Measurements from ENCODE around the gene ZNF599.

The ZNF599 gene

DNA sequence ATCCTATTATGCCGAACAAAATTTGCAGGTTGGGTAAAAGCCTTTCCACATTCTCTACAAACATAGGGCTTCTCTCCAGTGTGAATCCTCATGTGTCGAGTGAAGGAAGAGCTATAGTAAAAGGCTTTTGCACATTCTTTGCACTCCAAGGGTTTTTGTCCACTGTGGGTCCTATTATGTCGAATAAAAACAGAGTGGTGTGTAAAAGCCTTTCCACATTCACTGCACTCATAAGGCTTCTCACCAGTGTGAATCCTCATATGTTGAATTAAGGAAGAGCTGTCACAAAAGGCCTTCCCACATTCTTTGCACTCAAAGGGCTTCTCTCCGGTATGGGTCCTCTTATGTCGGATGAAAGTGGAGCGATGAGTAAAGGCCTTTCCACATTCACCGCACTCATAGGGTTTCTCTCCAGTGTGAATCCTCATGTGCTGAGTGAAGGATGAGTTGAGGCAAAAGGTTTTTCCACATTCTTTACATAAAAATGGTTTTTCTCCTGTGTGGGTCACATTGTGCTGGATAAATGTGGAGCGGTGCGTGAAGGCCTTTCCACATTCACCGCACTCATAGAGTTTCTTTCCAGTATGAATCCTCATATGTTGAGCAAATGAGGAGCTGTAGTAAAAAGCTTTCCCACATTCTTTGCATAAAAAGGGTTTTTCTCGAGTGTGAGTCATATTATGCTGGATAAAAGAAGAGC lies 13.6 kb downstream of the ZNF599 start:
- no peak overlapping the region for H3K4me3 ChIP-seq (replicated peaks; ENCODE audit: insufficient read depth, low read length)
- no peak for DNase-seq (ENCODE audit: low read depth in 1 of 2, low spot score in 1 of 2)
- no peak for TF ChIP-seq SPI1 (IDR thresholded peaks at IDR 0.05; ENCODE audit: borderline replicate concordance, low read depth)
- TF ChIP-seq, protein P1, sequence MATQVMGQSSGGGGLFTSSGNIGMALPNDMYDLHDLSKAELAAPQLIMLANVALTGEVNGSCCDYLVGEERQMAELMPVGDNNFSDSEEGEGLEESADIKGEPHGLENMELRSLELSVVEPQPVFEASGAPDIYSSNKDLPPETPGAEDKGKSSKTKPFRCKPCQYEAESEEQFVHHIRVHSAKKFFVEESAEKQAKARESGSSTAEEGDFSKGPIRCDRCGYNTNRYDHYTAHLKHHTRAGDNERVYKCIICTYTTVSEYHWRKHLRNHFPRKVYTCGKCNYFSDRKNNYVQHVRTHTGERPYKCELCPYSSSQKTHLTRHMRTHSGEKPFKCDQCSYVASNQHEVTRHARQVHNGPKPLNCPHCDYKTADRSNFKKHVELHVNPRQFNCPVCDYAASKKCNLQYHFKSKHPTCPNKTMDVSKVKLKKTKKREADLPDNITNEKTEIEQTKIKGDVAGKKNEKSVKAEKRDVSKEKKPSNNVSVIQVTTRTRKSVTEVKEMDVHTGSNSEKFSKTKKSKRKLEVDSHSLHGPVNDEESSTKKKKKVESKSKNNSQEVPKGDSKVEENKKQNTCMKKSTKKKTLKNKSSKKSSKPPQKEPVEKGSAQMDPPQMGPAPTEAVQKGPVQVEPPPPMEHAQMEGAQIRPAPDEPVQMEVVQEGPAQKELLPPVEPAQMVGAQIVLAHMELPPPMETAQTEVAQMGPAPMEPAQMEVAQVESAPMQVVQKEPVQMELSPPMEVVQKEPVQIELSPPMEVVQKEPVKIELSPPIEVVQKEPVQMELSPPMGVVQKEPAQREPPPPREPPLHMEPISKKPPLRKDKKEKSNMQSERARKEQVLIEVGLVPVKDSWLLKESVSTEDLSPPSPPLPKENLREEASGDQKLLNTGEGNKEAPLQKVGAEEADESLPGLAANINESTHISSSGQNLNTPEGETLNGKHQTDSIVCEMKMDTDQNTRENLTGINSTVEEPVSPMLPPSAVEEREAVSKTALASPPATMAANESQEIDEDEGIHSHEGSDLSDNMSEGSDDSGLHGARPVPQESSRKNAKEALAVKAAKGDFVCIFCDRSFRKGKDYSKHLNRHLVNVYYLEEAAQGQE (IDR thresholded peaks at IDR 0.05; ENCODE audit: insufficient replicate concordance, low read depth): no peak

DNA sequence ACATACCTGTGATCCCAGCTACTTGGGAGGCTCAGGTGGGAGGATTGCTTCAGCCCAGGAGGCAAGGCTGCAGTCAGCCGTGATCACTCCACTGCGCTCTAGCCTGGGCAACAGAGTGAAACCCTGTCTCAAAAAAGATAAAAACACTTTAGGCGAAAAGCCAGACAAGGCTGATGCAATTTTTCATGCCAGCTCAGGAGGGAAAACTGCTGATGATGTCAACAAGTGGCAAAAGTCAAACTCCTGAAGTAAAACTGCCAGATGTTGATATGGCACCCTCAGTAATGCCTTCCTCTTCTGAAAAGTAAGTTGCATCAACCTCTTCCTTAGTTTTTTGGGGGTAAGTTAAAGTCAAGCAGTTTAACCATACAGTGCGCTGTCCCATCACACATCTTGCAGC lies 15.6 kb downstream of the ZNF599 start:
- no peak for DNase-seq (ENCODE audit: low read depth in 1 of 2, low spot score in 1 of 2)
- H3K27me3 ChIP-seq (ENCODE audit: insufficient read depth, poor library complexity, severe bottlenecking): no peaks in the 10 kb centered on the region
- TF ChIP-seq, protein P1 (IDR thresholded peaks at IDR 0.05; ENCODE audit: insufficient replicate concordance, low read depth): no peak
- TF ChIP-seq, protein P2, sequence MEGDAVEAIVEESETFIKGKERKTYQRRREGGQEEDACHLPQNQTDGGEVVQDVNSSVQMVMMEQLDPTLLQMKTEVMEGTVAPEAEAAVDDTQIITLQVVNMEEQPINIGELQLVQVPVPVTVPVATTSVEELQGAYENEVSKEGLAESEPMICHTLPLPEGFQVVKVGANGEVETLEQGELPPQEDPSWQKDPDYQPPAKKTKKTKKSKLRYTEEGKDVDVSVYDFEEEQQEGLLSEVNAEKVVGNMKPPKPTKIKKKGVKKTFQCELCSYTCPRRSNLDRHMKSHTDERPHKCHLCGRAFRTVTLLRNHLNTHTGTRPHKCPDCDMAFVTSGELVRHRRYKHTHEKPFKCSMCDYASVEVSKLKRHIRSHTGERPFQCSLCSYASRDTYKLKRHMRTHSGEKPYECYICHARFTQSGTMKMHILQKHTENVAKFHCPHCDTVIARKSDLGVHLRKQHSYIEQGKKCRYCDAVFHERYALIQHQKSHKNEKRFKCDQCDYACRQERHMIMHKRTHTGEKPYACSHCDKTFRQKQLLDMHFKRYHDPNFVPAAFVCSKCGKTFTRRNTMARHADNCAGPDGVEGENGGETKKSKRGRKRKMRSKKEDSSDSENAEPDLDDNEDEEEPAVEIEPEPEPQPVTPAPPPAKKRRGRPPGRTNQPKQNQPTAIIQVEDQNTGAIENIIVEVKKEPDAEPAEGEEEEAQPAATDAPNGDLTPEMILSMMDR (IDR thresholded peaks at IDR 0.05; ENCODE audit: insufficient read depth, low read length): no peak
- no peak for TF ChIP-seq SPI1 (IDR thresholded peaks at IDR 0.05; ENCODE audit: borderline replicate concordance, low read depth)
- no peak for TF ChIP-seq POLR2AphosphoS5 (IDR thresholded peaks at IDR 0.05; ENCODE audit: low read depth)
- no peak for TF ChIP-seq GABPA (IDR thresholded peaks at IDR 0.05; ENCODE audit: low read depth)
- H3K4me3 ChIP-seq (replicated peaks; ENCODE audit: insufficient read depth, low read length): no peak overlapping the region
- H3K27ac ChIP-seq (replicated peaks): no peak overlapping the region

More for the DNA sequence above, 13.6 kb downstream of the ZNF599 start:
- no peaks in the 10 kb centered on the region for H3K27me3 ChIP-seq (ENCODE audit: insufficient read depth, poor library complexity, severe bottlenecking)
- H3K27ac ChIP-seq (replicated peaks): no peak overlapping the region

DNA sequence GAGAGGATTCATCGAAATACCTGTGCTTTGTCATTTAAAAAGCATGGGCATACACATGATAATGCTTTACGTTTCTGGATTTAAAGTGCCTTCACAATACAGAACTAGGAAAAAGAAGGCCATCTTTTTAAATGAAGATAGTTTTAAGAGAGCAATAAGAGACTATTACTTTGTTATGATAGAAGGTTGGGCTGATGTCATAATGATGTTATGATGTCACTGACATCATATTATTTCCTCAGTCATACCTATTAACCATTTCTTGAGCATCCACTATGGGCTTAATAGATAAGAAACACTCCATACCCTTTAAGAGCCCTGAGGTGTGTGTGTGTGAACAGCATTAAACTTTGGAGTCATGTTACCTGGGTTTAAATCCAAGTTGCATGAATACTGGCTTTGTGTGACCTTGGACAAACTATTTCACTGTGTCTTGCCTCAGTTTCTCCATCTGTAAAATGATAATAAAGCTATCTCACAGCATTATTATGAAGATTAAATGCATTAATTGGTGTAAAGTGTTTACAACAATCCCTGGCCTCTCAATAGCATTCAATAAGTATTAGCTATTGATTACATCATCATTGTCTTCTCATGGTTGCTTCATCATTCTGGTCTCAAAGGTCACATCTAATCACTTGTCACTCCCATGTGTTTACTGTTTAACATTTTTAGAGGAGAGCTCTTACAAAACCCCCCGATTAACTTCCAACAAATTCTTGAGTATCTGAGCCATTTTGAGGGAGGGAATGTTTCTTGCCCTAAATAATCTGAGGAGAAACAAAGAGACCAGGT lies 27.9 kb downstream of the ZNF599 start:
- TF ChIP-seq GABPA (IDR thresholded peaks at IDR 0.05; ENCODE audit: low read depth) (no peak), SPI1 (IDR thresholded peaks at IDR 0.05; ENCODE audit: borderline replicate concordance, low read depth) (no peak), POLR2AphosphoS5 (IDR thresholded peaks at IDR 0.05; ENCODE audit: low read depth) (no peak)
- TF ChIP-seq, protein P1 (IDR thresholded peaks at IDR 0.05; ENCODE audit: insufficient replicate concordance, low read depth): no peak
- TF ChIP-seq, protein P2 (IDR thresholded peaks at IDR 0.05; ENCODE audit: insufficient read depth, low read length): no peak
- Histone ChIP-seq H3K4me3 (replicated peaks; ENCODE audit: insufficient read depth, low read length) (no peak overlapping the region), H3K27me3 (ENCODE audit: insufficient read depth, poor library complexity, severe bottlenecking) (no peaks in the 10 kb centered on the region), H3K27ac (replicated peaks) (no peak overlapping the region)
- DNase-seq (ENCODE audit: low read depth in 1 of 2, low spot score in 1 of 2): no peak
